HG02884 (cell line): ENCODE results near the gene PLA2G6.

ENCODE experiments used
- ATAC-seq: cut with Tn5 transposase; IDR thresholded peaks from one replicate; pipeline ENCODE4 v1.9.1; 2021; ENCODE audit warnings: mild to moderate bottlenecking, moderate library complexity; ENCODE audit not compliant: unreplicated experiment

The PLA2G6 gene

GRCh38 chr22:38112381-38112780 lies 69.2 kb downstream of the PLA2G6 start:
- ATAC-seq: no peak

- ATAC-seq: no peak
These were observed 69.7 kb downstream of the PLA2G6 start for GRCh38 chr22:38111925-38112355.

GRCh38 chr22:38110863-38111852 lies 70.5 kb downstream of the PLA2G6 start:
- ATAC-seq: no peak

- ATAC-seq: no peak
These were observed 71.4 kb downstream of the PLA2G6 start, which contains the start of gene BAIAP2L2 for GRCh38 chr22:38110008-38110862. TSS of gene BAIAP2L2 (minus strand) at chr22:38110684. CDS start at chr22:38110525, 159 bp downstream.

- no peak for ATAC-seq
These were observed 72.1 kb downstream of the PLA2G6 start for GRCh38 chr22:38109371-38110001.

GRCh38 chr22:38108561-38109319 lies 72.9 kb downstream of the PLA2G6 start:
- no peak for ATAC-seq

GRCh38 chr22:38107692-38108515 lies 73.7 kb downstream of the PLA2G6 start:
- no peak for ATAC-seq

GRCh38 chr22:38106814-38107578 lies 74.6 kb downstream of the PLA2G6 start:
- ATAC-seq: no peak

- no peak for ATAC-seq
These were observed 77.5 kb downstream of the PLA2G6 start for GRCh38 chr22:38104084-38104483.

GRCh38 chr22:38103641-38104040 lies 78.0 kb downstream of the PLA2G6 start:
- ATAC-seq: no peak

GRCh38 chr22:38098410-38099249 lies 83.0 kb downstream of the PLA2G6 start:
- ATAC-seq: no peak

- ATAC-seq: no peak
These were observed 83.8 kb downstream of the PLA2G6 start for GRCh38 chr22:38097557-38098409.

GRCh38 chr22:38097058-38097457 lies 84.6 kb downstream of the PLA2G6 start:
- ATAC-seq: no peak

GRCh38 chr22:38089474-38089851 lies 92.2 kb downstream of the PLA2G6 start:
- ATAC-seq: no peak

GRCh38 chr22:38088629-38089473 lies 92.8 kb downstream of the PLA2G6 start:
- ATAC-seq: no peak

- ATAC-seq: no peak
These were observed 93.8 kb downstream of the PLA2G6 start for GRCh38 chr22:38087855-38088254.
